Epithelial cell of proximal tubule (primary cell): Measurements from ENCODE around the gene SDK1. TPM values are rescaled to one million over a fixed set of nuclear protein-coding genes. Genes with fewer than 3 reads are reported as not detected.

Experiments
- DNase-seq: peaks from one replicate; pipeline ENCODE4 v3.0.0-alpha.2; 2011; ENCODE audit warnings: low read depth
- H3K4me3 ChIP-seq: 2 replicates; pipeline ENCODE4 v1.5.1; 2011; ENCODE audit warnings: low read depth, mild to moderate bottlenecking, low read length
- CTCF ChIP-seq: conservative IDR thresholded peaks from 2 replicates; pipeline ENCODE4 v1.5.1; 2012; ENCODE audit warnings: low read depth, mild to moderate bottlenecking, low read length
- total RNA-seq: library from RNA; depleted of rRNA; stranded (reverse); fragments of >200 nt; gene quantifications from 2 replicates; pipeline ENCODE4 v1.2.3, GENCODE V29; 2015

The SDK1 gene
- total RNA-seq, 1 donor from 2014 or later, result 0.75 TPM

DNA sequence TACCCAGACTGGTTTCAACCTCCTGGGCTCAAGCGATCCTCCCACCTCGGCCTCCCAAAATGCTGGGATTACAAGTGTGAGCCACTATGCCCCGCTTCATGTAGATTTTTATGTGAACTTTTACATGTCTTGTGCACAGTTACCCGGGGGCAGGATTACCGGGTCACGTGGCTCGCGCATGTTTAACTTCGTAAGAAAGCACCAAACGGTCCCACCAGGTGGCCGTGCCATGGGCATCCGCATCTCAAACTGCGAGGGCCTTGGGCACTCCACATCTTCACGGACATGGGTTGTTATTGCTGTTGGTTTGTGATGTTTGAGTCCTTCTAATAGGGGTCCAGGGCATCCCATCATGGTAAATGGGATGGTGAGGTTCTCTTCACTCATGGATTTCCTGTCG, 744.4 kb downstream of the SDK1 start:
- no peak for DNase-seq
- no peak for TF ChIP-seq CTCF
- H3K4me3 ChIP-seq, result no peak overlapping the region

GRCh38 chr7:4045975-4046374, 744.9 kb downstream of the SDK1 start:
- TF ChIP-seq CTCF, result no peak
- H3K4me3 ChIP-seq, result no peak overlapping the region
- no peak for DNase-seq

GRCh38 chr7:4048336-4048735, 747.3 kb downstream of the SDK1 start:
- no peak for DNase-seq
- H3K4me3 ChIP-seq, result no peak overlapping the region
- no peak for TF ChIP-seq CTCF

GRCh38 chr7:4049202-4049601, 748.1 kb downstream of the SDK1 start:
- no peak for TF ChIP-seq CTCF
- no peak overlapping the region for H3K4me3 ChIP-seq
- no peak for DNase-seq

- DNase-seq, result no peak
- no peak for TF ChIP-seq CTCF
- no peak overlapping the region for H3K4me3 ChIP-seq
These were observed 749.1 kb downstream of the SDK1 start for GRCh38 chr7:4050126-4050660.

- no peak for DNase-seq
- TF ChIP-seq CTCF, result no peak
- no peak overlapping the region for H3K4me3 ChIP-seq
These were observed 750.6 kb downstream of the SDK1 start for GRCh38 chr7:4051696-4052095.

- TF ChIP-seq CTCF, result no peak
- DNase-seq, result no peak
- no peak overlapping the region for H3K4me3 ChIP-seq
These were observed 751.1 kb downstream of the SDK1 start for GRCh38 chr7:4052130-4052529.
